Measurements from ENCODE around the gene SEC14L1. TPM values are rescaled to one million over a fixed set of nuclear protein-coding genes. Genes with fewer than 3 reads are reported as not detected.
A peak's percentile ranks its signal among the peaks of the same experiment; 100 is the strongest.

SEC14L1 gene
- total RNA-seq, 1 experiment from 2014 or later: 81.0 TPM

- H3K4me1 Mint-ChIP-seq: peaks cover 12% of the 10 kb centered on the region
- H3K27ac Mint-ChIP-seq: no peak overlapping the region
- ChIA-PET CTCF (interaction anchor here (1.5 to 3.3 kb wide), 2 partner anchors 19 to 21 kb away, joined by 4 to 17 read pairs; no protein-coding TSS in a partner anchor), POLR2A (no interaction called here)
- 0 out of 2 replicates have a peak, but pooled peaks have one; percentile 23 for TF ChIP-seq FOXP1 (CRISPR knock-in tag; IDR thresholded peaks at IDR 0.05; ENCODE audit: borderline replicate concordance)
- no peak for TF ChIP-seq E2F1 (CRISPR knock-in tag; IDR thresholded peaks at IDR 0.05)
- H3K9me3 Mint-ChIP-seq: 0 out of 2 replicates have a peak, but pooled peaks cover 3% of the 10 kb centered on the region
- H3K27me3 Mint-ChIP-seq (ENCODE audit: low read depth): no peaks in the 10 kb centered on the region
- no peak overlapping the region for H3K4me3 Mint-ChIP-seq
- no peak for DNase-seq (ENCODE audit: low spot score)
- ATAC-seq: no peak
- no peaks in the 10 kb centered on the region for H3K36me3 Mint-ChIP-seq
Observed at GRCh38 chr17:77233635-77234334, 93.0 kb downstream of the SEC14L1 start.

GRCh38 chr17:77234695-77235094, 93.9 kb downstream of the SEC14L1 start:
- ATAC-seq: no peak
- peaks cover 12% of the 10 kb centered on the region for H3K4me1 Mint-ChIP-seq
- no peaks in the 10 kb centered on the region for H3K27me3 Mint-ChIP-seq (ENCODE audit: low read depth)
- ChIA-PET CTCF (interaction anchor here (1.2 to 3.3 kb wide), 3 partner anchors 20 to 178 kb away, joined by 3 to 17 read pairs (median 4); no protein-coding TSS in a partner anchor), POLR2A (interaction anchor here (1.0 kb wide), 1 partner anchor 21 kb away, joined by 3 read pairs; no protein-coding TSS in a partner anchor)
- no peak for TF ChIP-seq RORB (CRISPR knock-in tag; IDR thresholded peaks at IDR 0.05)
- TF ChIP-seq RELA (CRISPR knock-in tag; IDR thresholded peaks at IDR 0.05; ENCODE audit: borderline replicate concordance): no peak
- no peak for TF ChIP-seq TCF7 (CRISPR knock-in tag; IDR thresholded peaks at IDR 0.05; ENCODE audit: low read depth)
- no peak for TF ChIP-seq ZNF219 (CRISPR knock-in tag; IDR thresholded peaks at IDR 0.05; ENCODE audit: borderline replicate concordance)
- TF ChIP-seq ETV6 (CRISPR knock-in tag; IDR thresholded peaks at IDR 0.05): no peak
- no peak for TF ChIP-seq MLX (CRISPR knock-in tag; IDR thresholded peaks at IDR 0.05)
- no peak for TF ChIP-seq NFE2L1 (CRISPR knock-in tag; IDR thresholded peaks at IDR 0.05)
- TF ChIP-seq NR3C1 (CRISPR knock-in tag; conservative IDR thresholded peaks at IDR 0.05; ENCODE audit: low read depth): no peak
- TF ChIP-seq E2F5 (CRISPR knock-in tag; IDR thresholded peaks at IDR 0.05): no peak
- TF ChIP-seq ATF1 (CRISPR knock-in tag; IDR thresholded peaks at IDR 0.05): no peak
- no peak for TF ChIP-seq GTF2I (CRISPR knock-in tag; conservative IDR thresholded peaks at IDR 0.05)
- no peak for TF ChIP-seq ESRRA (CRISPR knock-in tag; IDR thresholded peaks at IDR 0.05; ENCODE audit: borderline replicate concordance)
- no peak for TF ChIP-seq CREM (CRISPR knock-in tag; IDR thresholded peaks at IDR 0.05)
- no peak for TF ChIP-seq ATF3 (CRISPR knock-in tag; conservative IDR thresholded peaks at IDR 0.05)
- no peak for TF ChIP-seq ZNF416 (CRISPR knock-in tag; IDR thresholded peaks at IDR 0.05)
- TF ChIP-seq ZMAT4 (CRISPR knock-in tag; IDR thresholded peaks at IDR 0.05): no peak
- DNase-seq (ENCODE audit: low spot score): no peak
- H3K27ac Mint-ChIP-seq: no peak overlapping the region
- H3K36me3 Mint-ChIP-seq: no peaks in the 10 kb centered on the region
- 0 out of 2 replicates have a peak, but pooled peaks cover 3% of the 10 kb centered on the region for H3K9me3 Mint-ChIP-seq
- H3K4me3 Mint-ChIP-seq: no peak overlapping the region

- ChIA-PET POLR2A (interaction anchor here (1.0 kb wide), 1 partner anchor 20 kb away, joined by 3 read pairs; no protein-coding TSS in a partner anchor), CTCF (interaction anchor here (1.2 to 3.3 kb wide), 2 partner anchors 21 to 179 kb away, joined by 3 to 17 read pairs; no protein-coding TSS in a partner anchor)
- Mint-ChIP-seq H3K36me3 (no peaks in the 10 kb centered on the region), H3K4me3 (no peak overlapping the region), H3K9me3 (0 out of 2 replicates have a peak, but pooled peaks cover 3% of the 10 kb centered on the region), H3K27me3 (ENCODE audit: low read depth) (no peaks in the 10 kb centered on the region), H3K4me1 (peaks cover 12% of the 10 kb centered on the region), H3K27ac (no peak overlapping the region)
- no peak for DNase-seq (ENCODE audit: low spot score)
- no peak for ATAC-seq
- TF ChIP-seq ZNF219 (CRISPR knock-in tag; IDR thresholded peaks at IDR 0.05; ENCODE audit: borderline replicate concordance): no peak
- no peak for TF ChIP-seq FOXP4 (CRISPR knock-in tag; IDR thresholded peaks at IDR 0.05)
- no peak for TF ChIP-seq ATF3 (CRISPR knock-in tag; conservative IDR thresholded peaks at IDR 0.05)
- TF ChIP-seq CDX4 (CRISPR knock-in tag; IDR thresholded peaks at IDR 0.05; ENCODE audit: borderline replicate concordance): no peak
Observed at GRCh38 chr17:77235370-77235941, 94.7 kb downstream of the SEC14L1 start.

All from WTC11 (cell line).